Keratinocyte (primary cell): ENCODE results near the gene ADAD2. TPM values are rescaled to one million over a fixed set of nuclear protein-coding genes. Genes with fewer than 3 reads are reported as not detected.

ENCODE experiments used
- DNase-seq: peaks from one replicate; pipeline ENCODE4 v3.0.0-alpha.2; 2011; ENCODE audit warnings: low read depth, missing footprints, low spot score
- FAIRE-seq: peaks from 2 replicates; lab custom pipeline; 2011; peaks lifted over from hg19 to GRCh38; lab: Jason Lieb, UNC
- H2AFZ ChIP-seq: 2 replicates; pipeline ENCODE4 v1.6.0; 2012; ENCODE audit warnings: low read length, control low read depth, inconsistent platforms; ENCODE audit not compliant: control insufficient read depth
- H3K27ac ChIP-seq: 2 replicates; pipeline ENCODE4 v1.5.1; 2011; ENCODE audit warnings: low read length; ENCODE audit not compliant: control insufficient read depth, insufficient read depth
- H3K27me3 ChIP-seq: 3 replicates; pipeline ENCODE4 v1.6.0; 2011; ENCODE audit warnings: low read length; ENCODE audit not compliant: control insufficient read depth, insufficient read depth; ENCODE audit errors: extremely low read depth
- H3K36me3 ChIP-seq, 2 experiments: 2 replicates in 1 of 2; 3 replicates in 1 of 2; pipeline ENCODE4 v1.5.1; 2011; ENCODE audit warnings: low read length in 2 of 2, mild to moderate bottlenecking in 1 of 2; ENCODE audit not compliant: control insufficient read depth in 2 of 2, insufficient read depth in 2 of 2; ENCODE audit errors: extremely low read depth in 1 of 2
- H3K4me1 ChIP-seq: 3 replicates; pipeline ENCODE4 v1.5.1; 2011; ENCODE audit warnings: low read length; ENCODE audit not compliant: control insufficient read depth, insufficient read depth; ENCODE audit errors: extremely low read depth
- H3K4me2 ChIP-seq: 3 replicates; pipeline ENCODE4 v1.6.0; 2011; ENCODE audit warnings: low read depth, low read length; ENCODE audit not compliant: control insufficient read depth, insufficient read depth; ENCODE audit errors: extremely low read depth
- H3K4me3 ChIP-seq, 3 experiments: fragments of 200-600 bp in 1 of 3; sonication (generic) in 1 of 3; 2 replicates in 2 of 3; 3 replicates in 1 of 3; pipeline ENCODE4 v1.5.1; 2011 to 2016; ENCODE audit warnings: low read length in 3 of 3, mild to moderate bottlenecking in 3 of 3, control low read depth in 2 of 3, inconsistent platforms in 1 of 3, low read depth in 1 of 3, mixed read lengths in 1 of 3, mixed run types in 1 of 3, moderate library complexity in 1 of 3; ENCODE audit not compliant: control insufficient read depth in 2 of 3, insufficient read depth in 2 of 3; ENCODE audit errors: extremely low read depth in 1 of 3
- H3K79me2 ChIP-seq: 2 replicates; pipeline ENCODE4 v1.6.0; 2012; ENCODE audit warnings: low read length; ENCODE audit not compliant: control insufficient read depth, insufficient read depth
- H3K9ac ChIP-seq: 3 replicates; pipeline ENCODE4 v1.6.0; 2011; ENCODE audit warnings: low read length; ENCODE audit not compliant: control insufficient read depth, insufficient read depth; ENCODE audit errors: extremely low read depth
- H3K9me1 ChIP-seq: 3 replicates; pipeline ENCODE4 v1.6.0; 2011; ENCODE audit warnings: low read length; ENCODE audit not compliant: control insufficient read depth, insufficient read depth; ENCODE audit errors: extremely low read depth
- H3K9me3 ChIP-seq: 2 replicates; pipeline ENCODE4 v1.5.1; 2012; ENCODE audit warnings: low read depth, low read length; ENCODE audit not compliant: control insufficient read depth
- H4K20me1 ChIP-seq: 3 replicates; pipeline ENCODE4 v1.6.0; 2011; ENCODE audit warnings: low read length; ENCODE audit not compliant: control insufficient read depth, insufficient read depth; ENCODE audit errors: extremely low read depth
- EZH2 ChIP-seq: IDR thresholded peaks from one replicate; pipeline ENCODE4 v1.6.1; 2012; ENCODE audit warnings: inconsistent platforms, mild to moderate bottlenecking, low read length, moderate library complexity
- dilution Hi-C: fragments of 300-500 bp; cut with MboI; formaldehyde crosslinking; loops from one replicate; pipeline ENCODE4 v1.7.0; 2020; ENCODE audit warnings: low sequenced_read_pairs; ENCODE audit not compliant: extremely low pct_ligation_motif_present
- polyA plus RNA-seq, 5 experiments: library from polyadenylated mRNA; depleted of rRNA in 3 of 5; stranded (reverse) in 3 of 5; stranded (forward) in 1 of 5; unstranded in 1 of 5; fragments of >200 nt; gene quantifications; 1 replicate in 1 of 5; 2 replicates in 3 of 5; 3 replicates in 1 of 5; pipeline versions ENCODE4 v1.2.1 to v1.2.3, GENCODE V29; 2011 to 2012; ENCODE audit warnings: missing spikeins in 2 of 5, low read depth in 1 of 5, low replicate concordance in 1 of 5
- TF ChIP-seq, protein P1 (sequence below), 3 experiments: IDR thresholded peaks in 1 of 3; conservative IDR thresholded peaks in 1 of 3; optimal IDR thresholded peaks in 1 of 3; 2 replicates in 2 of 3; 3 replicates in 1 of 3; pipeline versions ENCODE3 to v1.5.1; 2011; ENCODE audit warnings: low read length in 3 of 3, mild to moderate bottlenecking in 3 of 3, moderate library complexity in 2 of 3, control low read depth in 1 of 3, inconsistent platforms in 1 of 3; ENCODE audit not compliant: insufficient read depth in 2 of 3; ENCODE audit errors: extremely low read depth in 1 of 3

The ADAD2 gene
- polyA plus RNA-seq, 1 donor (not counting 4 experiments of a cell fraction or from before 2014, with no cell fraction given): not detected

DNA sequence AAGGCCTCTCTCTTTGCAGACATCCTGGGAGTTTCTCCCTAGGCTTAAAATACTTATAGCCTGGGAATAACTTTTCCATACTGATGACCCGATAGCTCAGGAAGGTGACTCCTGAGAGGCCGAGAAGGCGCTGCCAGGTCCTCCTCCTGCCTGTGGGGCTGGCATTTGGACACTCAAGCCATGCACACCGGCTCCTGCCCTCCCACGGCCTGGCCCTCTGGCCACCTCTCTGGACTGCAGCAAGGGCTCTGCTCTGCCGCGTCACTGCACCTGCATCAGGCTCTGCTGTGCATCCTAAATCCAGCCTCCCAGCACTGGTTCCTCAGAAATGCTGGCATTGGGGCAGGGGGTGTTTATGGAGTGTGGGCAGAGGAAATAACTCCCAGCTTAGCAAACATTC, 34.6 kb downstream of the ADAD2 start:
- no peaks in the 10 kb centered on the region for H3K79me2 ChIP-seq
- no peak for DNase-seq
- TF ChIP-seq, protein P1, sequence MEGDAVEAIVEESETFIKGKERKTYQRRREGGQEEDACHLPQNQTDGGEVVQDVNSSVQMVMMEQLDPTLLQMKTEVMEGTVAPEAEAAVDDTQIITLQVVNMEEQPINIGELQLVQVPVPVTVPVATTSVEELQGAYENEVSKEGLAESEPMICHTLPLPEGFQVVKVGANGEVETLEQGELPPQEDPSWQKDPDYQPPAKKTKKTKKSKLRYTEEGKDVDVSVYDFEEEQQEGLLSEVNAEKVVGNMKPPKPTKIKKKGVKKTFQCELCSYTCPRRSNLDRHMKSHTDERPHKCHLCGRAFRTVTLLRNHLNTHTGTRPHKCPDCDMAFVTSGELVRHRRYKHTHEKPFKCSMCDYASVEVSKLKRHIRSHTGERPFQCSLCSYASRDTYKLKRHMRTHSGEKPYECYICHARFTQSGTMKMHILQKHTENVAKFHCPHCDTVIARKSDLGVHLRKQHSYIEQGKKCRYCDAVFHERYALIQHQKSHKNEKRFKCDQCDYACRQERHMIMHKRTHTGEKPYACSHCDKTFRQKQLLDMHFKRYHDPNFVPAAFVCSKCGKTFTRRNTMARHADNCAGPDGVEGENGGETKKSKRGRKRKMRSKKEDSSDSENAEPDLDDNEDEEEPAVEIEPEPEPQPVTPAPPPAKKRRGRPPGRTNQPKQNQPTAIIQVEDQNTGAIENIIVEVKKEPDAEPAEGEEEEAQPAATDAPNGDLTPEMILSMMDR (optimal IDR thresholded peaks at IDR 0.05 in 1 of 3, IDR thresholded peaks at IDR 0.05 in 1 of 3, conservative IDR thresholded peaks at IDR 0.05 in 1 of 3; ENCODE audit: extremely low read depth in 1 of 3, insufficient read depth in 2 of 3, low read length in 3 of 3): no peak
- TF ChIP-seq EZH2: no peak
- no peak overlapping the region for H2AFZ ChIP-seq
- no peak overlapping the region for H3K27ac ChIP-seq
- no peak for FAIRE-seq
- H3K27me3 ChIP-seq: no peaks in the 10 kb centered on the region
- no peaks in the 10 kb centered on the region for H4K20me1 ChIP-seq
- H3K4me3 ChIP-seq: no peak overlapping the region
- no peaks in the 10 kb centered on the region for H3K9me3 ChIP-seq
- H3K36me3 ChIP-seq: no peaks in the 10 kb centered on the region
- no peaks in the 10 kb centered on the region for H3K9me1 ChIP-seq
- H3K4me2 ChIP-seq: no peak overlapping the region
- H3K4me1 ChIP-seq: no peaks in the 10 kb centered on the region
- dilution Hi-C loops: no loop called here
- no peak overlapping the region for H3K9ac ChIP-seq

GRCh38 chr16:84226026-84226425, 35.1 kb downstream of the ADAD2 start:
- Histone ChIP-seq H3K79me2 (no peaks in the 10 kb centered on the region), H3K9me1 (no peaks in the 10 kb centered on the region), H3K27me3 (no peaks in the 10 kb centered on the region), H3K4me3 (no peak overlapping the region), H4K20me1 (no peaks in the 10 kb centered on the region), H3K9me3 (no peaks in the 10 kb centered on the region), H3K4me1 (no peaks in the 10 kb centered on the region), H3K9ac (no peak overlapping the region), H2AFZ (no peak overlapping the region), H3K27ac (no peak overlapping the region), H3K36me3 (no peaks in the 10 kb centered on the region), H3K4me2 (no peak overlapping the region)
- dilution Hi-C loops: no loop called here
- TF ChIP-seq, protein P1 (optimal IDR thresholded peaks at IDR 0.05 in 1 of 3, IDR thresholded peaks at IDR 0.05 in 1 of 3, conservative IDR thresholded peaks at IDR 0.05 in 1 of 3; ENCODE audit: extremely low read depth in 1 of 3, insufficient read depth in 2 of 3, low read length in 3 of 3): no peak
- TF ChIP-seq EZH2: no peak
- FAIRE-seq: no peak
- no peak for DNase-seq
